DND-41 (cell line): ENCODE measurements around the gene AOPEP.

Source experiments
- CTCF ChIP-seq: IDR thresholded peaks from 2 replicates; pipeline ENCODE4 v1.5.1; 2012; ENCODE audit warnings: borderline replicate concordance, low read length, moderate library complexity, mild to moderate bottlenecking; ENCODE audit not compliant: poor library complexity, severe bottlenecking; ENCODE audit errors: extremely low read depth
- EZH2 ChIP-seq: IDR thresholded peaks from 3 replicates; pipeline ENCODE4 v1.6.1; 2012; ENCODE audit warnings: borderline replicate concordance, low read depth, mild to moderate bottlenecking, moderate library complexity, low read length, inconsistent platforms; ENCODE audit not compliant: severe bottlenecking

DNA sequence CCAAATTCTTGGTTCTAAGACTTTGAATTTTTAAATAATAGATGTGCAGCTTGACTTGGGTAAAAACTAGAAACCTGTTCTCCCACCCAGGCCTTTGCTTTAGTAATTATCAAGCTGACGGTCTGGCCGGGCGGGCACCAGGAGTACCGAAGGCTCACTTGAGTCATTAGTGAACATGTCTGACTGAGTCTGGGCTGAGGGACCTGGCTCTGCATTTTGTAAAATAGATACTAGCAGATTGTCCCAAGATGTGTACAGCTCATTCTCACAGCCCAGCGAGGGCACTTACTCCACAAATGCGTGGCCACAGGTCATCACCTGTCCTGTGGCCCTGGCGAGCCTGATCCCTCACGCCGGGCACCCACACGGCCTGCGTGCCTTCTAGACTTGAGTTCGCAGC, 374.8 kb downstream of the AOPEP start:
- TF ChIP-seq CTCF (no peak), EZH2 (no peak)
